GM21529 (cell line): ENCODE results near the gene TTC34.

Source experiments
- ATAC-seq: cut with Tn5 transposase; IDR thresholded peaks from one replicate; pipeline ENCODE4 v1.9.1; 2021; ENCODE audit not compliant: unreplicated experiment

Gene TTC34, protein sequence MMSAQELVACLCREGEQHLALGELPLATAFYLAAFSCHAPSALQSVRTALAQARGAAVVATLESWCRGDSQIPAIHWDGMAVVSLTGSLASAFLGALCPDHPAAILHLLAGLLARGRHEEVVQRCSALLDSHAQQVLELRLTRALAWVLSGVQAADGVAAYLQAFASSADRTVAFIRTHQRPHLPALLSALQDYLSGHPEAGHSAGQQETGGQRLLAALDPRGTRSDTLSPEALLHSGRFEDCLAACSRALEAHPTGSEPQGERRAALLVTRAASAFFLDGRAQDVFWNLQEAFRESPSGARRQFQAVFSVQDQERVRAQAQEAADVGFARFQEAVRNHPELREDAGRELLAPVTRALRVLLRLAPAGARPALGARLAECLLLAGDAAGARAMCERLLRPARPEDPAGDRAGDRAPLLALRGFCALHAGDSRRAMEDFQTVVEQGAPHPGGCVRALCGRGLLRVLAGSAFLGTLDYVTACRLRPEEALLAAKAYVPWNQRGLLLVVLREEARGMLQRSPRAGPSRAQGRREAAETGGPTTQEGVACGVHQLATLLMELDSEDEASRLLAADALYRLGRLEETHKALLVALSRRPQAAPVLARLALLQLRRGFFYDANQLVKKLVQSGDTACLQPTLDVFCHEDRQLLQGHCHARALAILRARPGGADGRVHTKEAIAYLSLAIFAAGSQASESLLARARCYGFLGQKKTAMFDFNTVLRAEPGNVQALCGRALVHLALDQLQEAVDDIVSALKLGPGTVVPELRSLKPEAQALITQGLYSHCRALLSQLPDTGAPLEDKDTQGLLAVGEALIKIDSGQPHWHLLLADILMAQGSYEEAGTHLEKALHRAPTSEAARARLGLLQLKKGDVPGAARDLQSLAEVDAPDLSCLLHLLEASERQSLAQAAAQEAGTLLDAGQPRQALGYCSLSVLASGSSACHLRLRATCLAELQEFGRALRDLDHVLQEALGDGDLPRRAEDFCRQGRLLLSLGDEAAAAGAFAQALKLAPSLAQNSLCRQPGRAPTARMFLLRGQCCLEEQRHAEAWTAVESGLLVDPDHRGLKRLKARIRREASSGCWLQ

GRCh38 chr1:2801535-2802291, at the start of gene TTC34:
Gene TTC34, minus strand, starts transcription at chr1:2801693. Its CDS starts 866 bp downstream, at chr1:2800827.
- no peak for ATAC-seq

DNA sequence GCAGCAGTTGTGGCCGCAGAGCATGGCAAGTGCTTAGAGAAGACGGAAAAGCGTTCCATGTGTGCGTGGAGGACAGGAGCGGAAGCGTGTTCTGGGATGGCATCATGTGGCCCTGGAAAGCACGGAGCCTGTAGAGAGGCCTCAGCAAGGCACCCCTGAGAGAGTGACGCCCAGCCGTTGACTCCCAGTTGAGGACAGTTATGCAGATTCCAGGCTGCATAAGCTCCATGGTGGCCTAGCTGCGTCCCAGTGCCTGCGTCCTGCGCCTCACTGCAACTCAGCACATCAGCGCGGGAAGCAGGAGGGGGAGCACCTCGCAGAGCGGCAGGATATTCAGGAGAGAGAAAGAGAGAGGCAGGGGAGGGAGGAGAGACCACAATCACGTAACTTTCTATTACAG, 49.0 kb upstream of the TTC34 start:
- ATAC-seq: no peak

GRCh38 chr1:2848006-2848670, 46.6 kb upstream of the TTC34 start:
- no peak for ATAC-seq

DNA sequence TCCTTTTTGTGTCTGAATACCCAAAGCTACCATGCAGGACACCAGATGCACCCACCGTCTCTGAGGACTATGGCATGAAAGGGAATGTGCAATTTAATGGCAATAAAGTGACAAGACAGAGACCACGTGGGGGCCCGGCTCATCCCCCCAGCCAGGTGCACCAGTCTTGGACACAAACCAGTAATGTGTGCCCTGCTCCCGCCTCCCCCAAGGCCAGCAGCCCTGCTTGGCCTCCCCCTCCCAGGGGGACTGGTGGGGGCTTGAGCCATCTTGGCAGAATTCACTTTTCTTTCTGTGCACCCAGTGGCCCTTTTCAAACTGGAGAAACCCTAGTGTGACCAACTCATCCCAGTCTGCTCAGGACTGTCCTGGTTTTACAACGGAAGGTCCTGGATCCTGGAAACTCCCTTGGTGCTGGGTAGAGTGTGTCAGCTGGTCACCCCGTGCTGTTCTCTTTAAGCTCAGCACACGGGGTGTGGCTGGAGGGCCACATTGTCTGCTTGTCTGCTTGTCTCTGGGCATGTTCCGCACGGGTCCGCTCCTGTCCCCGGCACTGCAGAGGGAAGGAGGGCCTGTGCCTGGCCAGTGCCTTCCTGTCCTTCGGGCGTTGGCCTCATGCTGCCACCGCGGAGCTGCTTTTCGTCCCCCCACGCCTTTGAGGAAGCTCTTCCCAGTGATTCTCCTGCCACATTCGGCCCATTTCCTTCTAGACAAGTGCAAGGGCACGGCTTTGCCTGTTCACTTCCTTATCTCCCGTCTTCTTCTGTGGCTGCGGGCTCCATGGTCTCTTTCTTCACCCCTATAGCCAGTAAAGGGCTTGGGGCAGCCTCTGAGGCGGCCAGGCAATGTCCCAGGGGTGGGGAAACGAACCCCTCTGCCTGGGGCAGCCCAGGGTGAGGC, 45.8 kb upstream of the TTC34 start:
- no peak for ATAC-seq

- no peak for ATAC-seq
Observed at GRCh38 chr1:2845869-2846268, 44.4 kb upstream of the TTC34 start.

DNA sequence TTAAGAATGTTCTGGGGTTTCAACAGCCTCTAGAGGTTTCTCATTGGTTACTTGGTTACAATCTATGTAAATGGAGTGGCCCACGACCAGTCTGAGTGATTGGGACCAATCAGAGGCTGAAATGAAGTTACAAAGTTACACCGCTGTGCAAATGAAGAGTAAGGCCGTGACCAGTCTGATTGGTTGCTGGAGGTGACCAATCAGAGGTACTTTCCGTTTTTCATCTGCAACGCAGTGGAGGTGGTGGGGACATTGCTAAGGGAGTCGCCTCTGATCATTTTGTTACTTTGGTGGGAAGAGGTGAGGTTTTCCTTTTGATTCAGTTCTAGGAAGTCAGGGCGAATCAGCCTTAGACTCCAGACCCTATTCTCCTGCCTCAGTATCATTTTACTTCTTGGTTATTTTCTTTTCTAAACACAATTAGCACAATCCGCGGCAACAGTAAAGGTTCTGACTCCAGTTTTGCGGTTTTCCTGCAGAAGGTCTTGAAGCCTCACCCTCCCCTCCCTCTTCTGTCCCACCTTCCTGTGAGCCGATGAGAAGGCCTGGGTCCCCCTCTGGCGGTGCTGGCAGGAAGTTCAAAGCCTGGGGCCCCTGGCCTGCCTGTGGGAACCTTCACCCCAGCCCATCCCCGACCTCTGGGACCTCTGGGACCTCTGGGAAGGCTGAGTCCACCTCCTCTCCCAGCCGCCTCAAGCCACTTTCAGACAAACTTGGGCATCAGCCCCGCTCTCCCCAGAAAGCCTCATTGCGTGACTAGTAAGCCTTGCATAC, 38.7 kb upstream of the TTC34 start:
- no peak for ATAC-seq

DNA sequence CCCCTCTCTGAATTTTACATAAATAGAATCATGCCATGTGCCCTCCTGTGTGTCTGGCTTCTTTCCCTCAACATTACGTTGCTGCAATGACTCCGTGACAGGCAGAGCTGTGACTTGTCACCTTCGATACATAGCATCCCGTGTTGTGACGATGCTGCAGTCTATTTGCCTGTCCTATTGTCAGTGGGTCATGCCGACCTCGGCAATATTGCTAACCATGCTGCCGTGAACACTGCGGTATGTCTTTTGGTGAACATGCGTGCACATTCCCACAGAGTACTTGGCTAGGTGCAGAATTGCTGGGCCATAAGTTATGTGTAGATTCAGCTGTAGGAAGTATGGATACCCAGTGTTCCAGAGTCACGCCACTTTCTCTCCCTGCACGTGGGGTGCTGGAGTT, 36.3 kb upstream of the TTC34 start:
- no peak for ATAC-seq

- ATAC-seq: no peak
Observed at GRCh38 chr1:2837316-2837715, 35.8 kb upstream of the TTC34 start.

- ATAC-seq: no peak
Observed at GRCh38 chr1:2836333-2836970, 35.0 kb upstream of the TTC34 start.

DNA sequence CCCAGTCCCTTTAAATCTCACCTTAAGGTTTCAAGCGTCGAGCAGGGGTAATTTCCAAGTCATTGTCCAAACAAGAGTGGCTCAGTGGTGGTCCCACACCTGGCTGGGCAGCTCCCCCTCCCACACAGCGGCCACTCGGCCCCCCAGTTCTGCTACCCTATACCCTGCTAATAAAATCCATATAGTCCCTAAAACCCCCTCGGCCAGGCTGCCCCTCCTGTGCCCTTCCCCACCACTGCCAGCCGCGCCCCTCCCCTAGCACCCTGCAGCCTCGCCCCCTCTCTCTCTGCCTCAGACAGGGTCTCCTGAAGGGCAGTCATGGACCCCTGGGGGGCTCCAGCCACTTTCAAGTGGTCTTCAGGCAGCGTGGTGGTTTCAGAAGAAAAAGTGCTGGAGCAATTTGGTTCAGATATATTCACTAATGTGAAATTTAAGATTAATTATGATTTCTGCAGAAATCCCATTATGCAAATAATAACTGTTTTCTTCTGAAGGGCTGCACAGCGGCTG, 34.2 kb upstream of the TTC34 start:
- ATAC-seq: no peak

- ATAC-seq: no peak
Observed at GRCh38 chr1:2834741-2835564, 33.5 kb upstream of the TTC34 start.

DNA sequence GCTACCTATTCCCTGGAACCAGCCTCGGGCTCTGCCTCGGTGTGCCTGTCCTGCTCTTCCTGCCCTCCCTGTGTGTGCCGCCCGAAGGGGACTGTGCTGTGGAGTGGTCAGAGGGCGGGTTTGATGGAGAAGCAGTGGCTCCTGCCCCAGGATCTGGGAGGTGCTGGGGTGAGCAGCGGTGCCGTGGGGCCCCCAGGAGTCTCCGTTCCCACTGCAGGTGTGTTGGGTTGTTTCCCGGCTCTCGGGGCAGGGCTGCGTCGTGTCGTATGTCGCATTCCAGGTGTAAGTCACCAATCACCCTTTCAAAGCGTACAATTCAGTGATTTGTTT, 32.6 kb upstream of the TTC34 start:
- no peak for ATAC-seq

GRCh38 chr1:2833454-2834145, 32.1 kb upstream of the TTC34 start:
- ATAC-seq: no peak

- no peak for ATAC-seq
Observed at GRCh38 chr1:2832506-2833453, 31.3 kb upstream of the TTC34 start.

- ATAC-seq: no peak
Observed at GRCh38 chr1:2831596-2832212, 30.2 kb upstream of the TTC34 start.
